Fibroblast of lung (primary cell): Measurements from ENCODE around the gene FER. TPM values are rescaled to one million over a fixed set of nuclear protein-coding genes. Genes with fewer than 3 reads are reported as not detected.

Source experiments
- DNase-seq, 2 donors: peaks; one replicate each; pipeline versions ENCODE4 v3.0.0 to v3.0.0-alpha.2; 2010; ENCODE audit warnings: low read depth in 2 of 2
- H2AFZ ChIP-seq: 2 replicates; pipeline ENCODE4 v1.5.1; 2012; ENCODE audit warnings: low read length, control low read depth, inconsistent platforms
- H3K27ac ChIP-seq: 2 replicates; pipeline ENCODE4 v1.5.1; 2011; ENCODE audit warnings: low read length, control low read depth; ENCODE audit not compliant: insufficient read depth
- H3K27me3 ChIP-seq: 2 replicates; pipeline ENCODE4 v1.5.1; 2011; ENCODE audit warnings: mild to moderate bottlenecking, low read length; ENCODE audit not compliant: control insufficient read depth, insufficient read depth
- H3K36me3 ChIP-seq: 2 replicates; pipeline ENCODE4 v1.5.1; 2011; ENCODE audit warnings: low read length; ENCODE audit not compliant: control insufficient read depth, insufficient read depth
- H3K4me1 ChIP-seq: 2 replicates; pipeline ENCODE4 v1.5.1; 2011; ENCODE audit warnings: low read length; ENCODE audit not compliant: control insufficient read depth, insufficient read depth; ENCODE audit errors: extremely low read depth
- H3K4me2 ChIP-seq: 2 replicates; pipeline ENCODE4 v1.5.1; 2011; ENCODE audit warnings: low read length, control low read depth; ENCODE audit not compliant: insufficient read depth; ENCODE audit errors: extremely low read depth
- H3K4me3 ChIP-seq, 4 experiments: fragments of 200-600 bp in 1 of 4; sonication (generic) in 1 of 4; replicated peaks in 1 of 4; 2 replicates each; pipeline ENCODE4 v1.5.1; 2011 to 2016; ENCODE audit warnings: low read length in 4 of 4, low read depth in 3 of 4, mild to moderate bottlenecking in 3 of 4, control low read depth in 2 of 4, inconsistent platforms in 1 of 4, mixed read lengths in 1 of 4; ENCODE audit not compliant: insufficient read depth in 1 of 4; ENCODE audit errors: control extremely low read depth in 1 of 4
- H3K79me2 ChIP-seq: 2 replicates; pipeline ENCODE4 v1.5.1; 2012; ENCODE audit warnings: mild to moderate bottlenecking, low read length, inconsistent platforms; ENCODE audit not compliant: control insufficient read depth, insufficient read depth
- H3K9ac ChIP-seq: 2 replicates; pipeline ENCODE4 v1.5.1; 2011; ENCODE audit warnings: mild to moderate bottlenecking, low read length, control low read depth; ENCODE audit not compliant: insufficient read depth
- H3K9me3 ChIP-seq: 2 replicates; pipeline ENCODE4 v1.5.1; 2012; ENCODE audit warnings: low read depth, low read length; ENCODE audit not compliant: control insufficient read depth, insufficient read depth
- H4K20me1 ChIP-seq: 2 replicates; pipeline ENCODE4 v1.5.1; 2011; ENCODE audit warnings: low read length; ENCODE audit not compliant: control insufficient read depth, insufficient read depth; ENCODE audit errors: extremely low read depth
- EZH2 ChIP-seq: IDR thresholded peaks from 2 replicates; pipeline ENCODE4 v1.5.1; 2012; ENCODE audit warnings: low read length, control low read depth, mild to moderate bottlenecking; ENCODE audit errors: missing control alignments
- polyA plus RNA-seq, 2 donors: library from polyadenylated mRNA; depleted of rRNA in 1 of 2; stranded (reverse) in 1 of 2; unstranded in 1 of 2; fragments of >200 nt; gene quantifications; 2 replicates each; pipeline ENCODE4 v1.2.1, GENCODE V29; 2011 to 2012; ENCODE audit warnings: missing spikeins in 1 of 2
- total RNA-seq: library from RNA; depleted of rRNA; stranded (reverse); fragments of >200 nt; gene quantifications from 2 replicates; pipeline ENCODE4 v1.2.1, GENCODE V29; 2014
- TF ChIP-seq, protein P1 (sequence below), 2 donors: IDR thresholded peaks in 1 of 2; conservative IDR thresholded peaks in 1 of 2; 1 replicate in 1 of 2; 2 replicates in 1 of 2; pipeline ENCODE4 v1.5.1; 2011 to 2012; ENCODE audit warnings: low read length in 2 of 2, control low read depth in 1 of 2, inconsistent platforms in 1 of 2, low read depth in 1 of 2, mild to moderate bottlenecking in 1 of 2

The FER gene
- total and polyA plus RNA-seq, 2 donors (not counting 1 experiment from before 2014, with no cell fraction given), result 12.2 to 21.3 TPM

DNA sequence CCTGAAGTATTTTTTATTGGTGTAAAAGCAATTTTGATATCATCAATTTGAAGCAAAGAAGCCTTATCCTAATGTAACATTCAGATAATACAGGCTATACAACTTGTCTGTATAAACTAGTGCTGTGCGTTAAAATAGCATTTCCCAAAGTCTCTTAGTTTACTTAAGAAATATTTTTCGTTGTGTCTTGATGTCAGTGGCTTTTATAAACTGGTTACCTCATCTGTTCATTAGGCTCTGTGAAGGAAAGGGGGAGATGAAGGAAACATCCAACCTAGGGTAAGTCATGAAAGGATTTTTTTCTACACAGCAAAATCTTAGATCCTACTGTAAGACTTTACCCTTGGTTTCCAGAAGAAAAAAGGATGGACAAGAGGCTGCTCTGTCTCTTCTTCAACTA, 389.2 kb downstream of the FER start:
- Histone ChIP-seq H3K9me3 (no peaks in the 10 kb centered on the region), H3K4me1 (peaks cover 3% of the 10 kb centered on the region), H3K36me3 (no peaks in the 10 kb centered on the region), H3K27me3 (no peaks in the 10 kb centered on the region), H3K79me2 (no peaks in the 10 kb centered on the region), H2AFZ (no peak overlapping the region), H3K4me3 (no peak overlapping the region), H3K4me2 (no peak overlapping the region), H3K27ac (no peak overlapping the region), H4K20me1 (no peaks in the 10 kb centered on the region), H3K9ac (no peak overlapping the region)
- TF ChIP-seq, protein P1, sequence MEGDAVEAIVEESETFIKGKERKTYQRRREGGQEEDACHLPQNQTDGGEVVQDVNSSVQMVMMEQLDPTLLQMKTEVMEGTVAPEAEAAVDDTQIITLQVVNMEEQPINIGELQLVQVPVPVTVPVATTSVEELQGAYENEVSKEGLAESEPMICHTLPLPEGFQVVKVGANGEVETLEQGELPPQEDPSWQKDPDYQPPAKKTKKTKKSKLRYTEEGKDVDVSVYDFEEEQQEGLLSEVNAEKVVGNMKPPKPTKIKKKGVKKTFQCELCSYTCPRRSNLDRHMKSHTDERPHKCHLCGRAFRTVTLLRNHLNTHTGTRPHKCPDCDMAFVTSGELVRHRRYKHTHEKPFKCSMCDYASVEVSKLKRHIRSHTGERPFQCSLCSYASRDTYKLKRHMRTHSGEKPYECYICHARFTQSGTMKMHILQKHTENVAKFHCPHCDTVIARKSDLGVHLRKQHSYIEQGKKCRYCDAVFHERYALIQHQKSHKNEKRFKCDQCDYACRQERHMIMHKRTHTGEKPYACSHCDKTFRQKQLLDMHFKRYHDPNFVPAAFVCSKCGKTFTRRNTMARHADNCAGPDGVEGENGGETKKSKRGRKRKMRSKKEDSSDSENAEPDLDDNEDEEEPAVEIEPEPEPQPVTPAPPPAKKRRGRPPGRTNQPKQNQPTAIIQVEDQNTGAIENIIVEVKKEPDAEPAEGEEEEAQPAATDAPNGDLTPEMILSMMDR (conservative IDR thresholded peaks at IDR 0.05 in 1 of 2, IDR thresholded peaks at IDR 0.05 in 1 of 2; ENCODE audit: low read depth in 1 of 2, low read length in 2 of 2), result no peak
- no peak for TF ChIP-seq EZH2
- no peak for DNase-seq

DNA sequence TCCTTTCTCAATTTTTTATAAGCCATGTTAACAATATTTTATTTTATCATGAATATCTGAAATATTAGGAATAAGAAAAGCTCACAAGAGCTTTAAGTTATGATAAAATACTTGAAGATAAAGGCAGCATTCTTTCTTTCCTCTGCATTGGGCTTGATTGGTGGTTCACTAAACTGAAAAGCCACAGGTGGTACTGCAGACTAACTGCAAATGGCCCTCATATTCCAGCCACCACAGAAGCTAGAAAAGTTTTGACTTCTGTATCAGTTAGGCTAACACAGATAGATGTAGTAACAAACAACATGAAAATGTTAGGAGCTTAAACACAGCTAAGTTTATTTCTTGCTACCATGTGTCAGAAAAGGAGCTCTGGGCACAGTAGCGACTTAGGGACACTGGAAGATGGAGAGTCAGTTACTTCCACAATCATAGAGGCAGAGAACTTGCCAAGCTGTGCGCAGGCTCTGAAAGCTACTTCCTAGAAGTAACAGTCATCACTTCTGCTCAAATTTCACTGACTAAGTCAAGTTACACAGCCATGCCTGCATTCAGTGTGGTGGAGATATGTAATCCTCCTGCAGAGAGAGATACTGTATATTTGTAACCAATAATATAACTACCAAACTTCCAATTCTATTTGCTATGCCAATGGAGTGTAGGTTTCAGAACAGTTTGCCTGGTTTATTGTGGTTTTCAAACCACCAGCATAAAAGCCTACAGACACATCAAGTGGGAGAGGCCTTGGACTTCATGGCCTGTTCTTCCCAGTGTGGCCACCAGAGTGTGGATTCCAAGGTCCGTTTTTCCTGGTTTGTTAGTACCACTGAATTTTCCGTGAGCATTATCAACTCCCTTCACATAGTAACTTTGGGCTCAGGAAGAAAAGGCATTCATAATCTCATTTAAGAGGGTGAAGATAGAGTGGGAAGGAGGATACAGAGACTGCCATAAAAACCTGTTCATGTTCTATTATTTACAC, 393.8 kb downstream of the FER start:
- H3K79me2 ChIP-seq, result no peaks in the 10 kb centered on the region
- H3K4me3 ChIP-seq, result no peak overlapping the region
- H3K36me3 ChIP-seq, result no peaks in the 10 kb centered on the region
- peak; percentile 25 to 48 for DNase-seq
- no peak overlapping the region for H3K4me2 ChIP-seq
- H2AFZ ChIP-seq, result no peak overlapping the region
- H3K4me1 ChIP-seq, result peaks cover 3% of the 10 kb centered on the region
- no peaks in the 10 kb centered on the region for H3K27me3 ChIP-seq
- H4K20me1 ChIP-seq, result no peaks in the 10 kb centered on the region
- TF ChIP-seq, protein P1 (conservative IDR thresholded peaks at IDR 0.05 in 1 of 2, IDR thresholded peaks at IDR 0.05 in 1 of 2; ENCODE audit: low read depth in 1 of 2, low read length in 2 of 2), result peak in 1 of 2 donors; percentile 20
- no peak for TF ChIP-seq EZH2
- H3K9ac ChIP-seq, result no peak overlapping the region
- no peaks in the 10 kb centered on the region for H3K9me3 ChIP-seq
- no peak overlapping the region for H3K27ac ChIP-seq

DNA sequence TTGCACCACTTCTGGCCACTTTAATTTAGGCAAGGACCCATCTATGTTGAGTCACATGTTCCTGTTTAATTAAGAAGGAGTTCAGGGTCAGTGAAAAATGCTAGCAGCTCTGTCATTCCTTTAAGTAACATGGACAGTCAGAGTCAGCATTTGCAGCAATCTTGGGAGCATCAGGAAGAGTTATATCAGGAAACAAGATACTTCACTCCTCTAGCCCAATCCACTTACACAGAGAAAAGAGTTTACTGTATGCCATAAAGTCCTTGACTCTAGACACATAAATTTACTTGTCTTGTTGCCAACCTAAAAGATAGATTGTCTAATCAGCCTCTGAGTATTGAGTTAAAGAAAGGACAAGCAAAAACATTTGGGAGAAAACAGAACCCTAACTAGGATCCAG, 395.3 kb downstream of the FER start:
- Histone ChIP-seq H4K20me1 (no peaks in the 10 kb centered on the region), H3K9me3 (no peaks in the 10 kb centered on the region), H3K27me3 (no peaks in the 10 kb centered on the region), H2AFZ (no peak overlapping the region), H3K36me3 (no peaks in the 10 kb centered on the region), H3K4me3 (no peak overlapping the region), H3K4me1 (peaks cover 3% of the 10 kb centered on the region), H3K9ac (no peak overlapping the region), H3K79me2 (no peaks in the 10 kb centered on the region), H3K4me2 (no peak overlapping the region), H3K27ac (no peak overlapping the region)
- peak; percentile 7 to 11 for DNase-seq
- TF ChIP-seq EZH2, result no peak
- TF ChIP-seq, protein P1 (conservative IDR thresholded peaks at IDR 0.05 in 1 of 2, IDR thresholded peaks at IDR 0.05 in 1 of 2; ENCODE audit: low read depth in 1 of 2, low read length in 2 of 2), result no peak
